H1 (cell line): ENCODE measurements around the gene LAMTOR4. TPM values are rescaled to one million over a fixed set of nuclear protein-coding genes. Genes with fewer than 3 reads are reported as not detected.
A peak's percentile ranks its signal among the peaks of the same experiment; 100 is the strongest.

Experiments
- CTCF ChIA-PET: fragments of 300-600 bp; sonication (Branson Sonifier 250); formaldehyde crosslinking; loops from one replicate; lab custom pipeline; 2021; ENCODE audit not compliant: partially characterized antibody; lab: Charles Lee
- POLR2A ChIA-PET: fragments of 300-600 bp; sonication (Branson Sonifier 250); formaldehyde crosslinking; loops from one replicate; lab custom pipeline; 2021; ENCODE audit warnings: inconsistent platforms; ENCODE audit not compliant: partially characterized antibody; lab: Charles Lee
- DNase-seq, 2 experiments: peaks; one replicate each; pipeline versions ENCODE4 v3.0.0 to v3.0.0-alpha.2; 2010 to 2022; ENCODE audit warnings: low spot score in 2 of 2, low read depth in 1 of 2, mixed read lengths in 1 of 2
- FAIRE-seq: peaks from 2 replicates; lab custom pipeline; 2011; peaks lifted over from hg19 to GRCh38; lab: Jason Lieb, UNC
- H2AFZ ChIP-seq: 2 replicates; pipeline ENCODE4 v1.8.1; 2012; ENCODE audit warnings: low read length, inconsistent platforms
- H2AK5ac ChIP-seq: 2 replicates; pipeline ENCODE4 v1.6.1; 2013; ENCODE audit warnings: low read depth, low read length
- H2BK120ac ChIP-seq: replicated peaks from 2 replicates; pipeline ENCODE3; 2013; ENCODE audit warnings: low read depth, low read length, inconsistent platforms
- H2BK12ac ChIP-seq: 2 replicates; pipeline ENCODE4 v1.6.1; 2013; ENCODE audit warnings: low read depth, low read length
- H2BK15ac ChIP-seq: 2 replicates; pipeline ENCODE4 v1.6.1; 2013; ENCODE audit warnings: low read length
- H2BK20ac ChIP-seq: 2 replicates; pipeline ENCODE4 v1.6.1; 2013; ENCODE audit warnings: low read length
- H2BK5ac ChIP-seq: 2 replicates; pipeline ENCODE4 v1.6.1; 2013; ENCODE audit warnings: low read depth, low read length
- H3K14ac ChIP-seq: 2 replicates; pipeline ENCODE4 v1.6.1; 2013; ENCODE audit warnings: inconsistent platforms; ENCODE audit not compliant: insufficient read length
- H3K18ac ChIP-seq: 2 replicates; pipeline ENCODE4 v1.6.1; 2013; ENCODE audit warnings: low read length; ENCODE audit errors: extremely low read depth
- H3K23ac ChIP-seq: 2 replicates; pipeline ENCODE4 v1.6.1; 2013; ENCODE audit warnings: inconsistent platforms; ENCODE audit not compliant: insufficient read length
- H3K23me2 ChIP-seq: 2 replicates; pipeline ENCODE4 v1.6.1; 2013; ENCODE audit warnings: low read depth, low read length
- H3K27ac ChIP-seq: 2 replicates; pipeline ENCODE4 v1.6.1; 2011; ENCODE audit warnings: low read depth, low read length, inconsistent platforms
- H3K27me3 ChIP-seq, 4 experiments: replicated peaks in 1 of 4; 1 replicate in 1 of 4; 2 replicates in 3 of 4; pipeline versions ENCODE4 v1.6.1 to v1.8.1; 2011 to 2013; ENCODE audit warnings: low read length in 3 of 4, mild to moderate bottlenecking in 3 of 4, inconsistent platforms in 2 of 4, mixed read lengths in 2 of 4, moderate library complexity in 1 of 4; ENCODE audit not compliant: control insufficient read depth in 3 of 4, insufficient read depth in 3 of 4; ENCODE audit errors: extremely low read depth in 1 of 4
- H3K36me3 ChIP-seq, 4 experiments: 2 replicates each; pipeline versions ENCODE4 v1.6.1 to v1.8.1; 2011 to 2013; ENCODE audit warnings: mild to moderate bottlenecking in 4 of 4, low read length in 3 of 4, moderate library complexity in 2 of 4, control low read depth in 1 of 4, inconsistent platforms in 1 of 4; ENCODE audit not compliant: insufficient read depth in 4 of 4, control insufficient read depth in 2 of 4
- H3K4ac ChIP-seq: replicated peaks from 2 replicates; pipeline ENCODE3; 2013; ENCODE audit warnings: low read length, low read depth, mixed read lengths, inconsistent platforms; ENCODE audit not compliant: insufficient read length
- H3K4me1 ChIP-seq, 4 experiments: replicated peaks in 1 of 4; 1 replicate in 1 of 4; 2 replicates in 3 of 4; pipeline versions ENCODE4 v1.6.1 to v1.8.1; 2011 to 2013; ENCODE audit warnings: low read length in 3 of 4, inconsistent platforms in 2 of 4, mixed read lengths in 1 of 4; ENCODE audit not compliant: insufficient read depth in 4 of 4, control insufficient read depth in 3 of 4
- H3K4me2 ChIP-seq, 2 experiments: 2 replicates each; pipeline versions ENCODE4 v1.6.1 to v1.8.1; 2011 to 2013; ENCODE audit warnings: low read depth in 2 of 2, low read length in 2 of 2, control low read depth in 1 of 2, inconsistent platforms in 1 of 2, mild to moderate bottlenecking in 1 of 2; ENCODE audit not compliant: insufficient read depth in 1 of 2
- H3K4me3 ChIP-seq, 4 experiments: fragments of 200-600, 300-600 bp in 1 of 4; sonication (generic), shearing (Covaris generic), sonication (Bioruptor Twin) in 1 of 4; 2 replicates each; pipeline versions ENCODE4 v1.5.1 to v1.8.1; 2011 to 2016; ENCODE audit warnings: low read length in 4 of 4, low read depth in 3 of 4, control low read depth in 2 of 4, inconsistent platforms in 2 of 4, mild to moderate bottlenecking in 2 of 4, mixed read lengths in 1 of 4, moderate library complexity in 1 of 4; ENCODE audit not compliant: insufficient read depth in 2 of 4; ENCODE audit errors: extremely low read depth in 1 of 4
- H3K56ac ChIP-seq: replicated peaks from 2 replicates; pipeline ENCODE3; 2013; ENCODE audit warnings: low read depth, mild to moderate bottlenecking, mixed read lengths, low read length, inconsistent platforms; ENCODE audit not compliant: insufficient read length
- H3K79me1 ChIP-seq: 2 replicates; pipeline ENCODE4 v1.6.1; 2013; ENCODE audit warnings: low read depth, low read length, control low read depth
- H3K79me2 ChIP-seq, 2 experiments: 2 replicates each; pipeline versions ENCODE4 v1.6.1 to v1.8.1; 2012 to 2013; ENCODE audit warnings: low read length in 2 of 2, mild to moderate bottlenecking in 2 of 2, inconsistent platforms in 1 of 2; ENCODE audit not compliant: insufficient read depth in 2 of 2, control insufficient read depth in 1 of 2
- H3K9ac ChIP-seq, 4 experiments: replicated peaks in 1 of 4; 1 replicate in 1 of 4; 2 replicates in 3 of 4; pipeline versions ENCODE4 v1.6.1 to v1.8.1; 2011 to 2013; ENCODE audit warnings: low read depth in 3 of 4, low read length in 3 of 4, control low read depth in 2 of 4, mild to moderate bottlenecking in 2 of 4, moderate library complexity in 2 of 4, inconsistent platforms in 1 of 4; ENCODE audit errors: extremely low read depth in 1 of 4
- H3K9me3 ChIP-seq, 2 experiments: 2 replicates each; pipeline versions ENCODE4 v1.6.1 to v1.8.1; 2012 to 2013; ENCODE audit warnings: mild to moderate bottlenecking in 2 of 2, moderate library complexity in 2 of 2, control low read depth in 1 of 2, inconsistent platforms in 1 of 2, low read depth in 1 of 2, low read length in 1 of 2, mixed read lengths in 1 of 2; ENCODE audit not compliant: insufficient read depth in 2 of 2
- H4K20me1 ChIP-seq, 2 experiments: replicated peaks in 1 of 2; 2 replicates each; pipeline versions ENCODE3 to v1.8.1; 2011 to 2013; ENCODE audit warnings: inconsistent platforms in 2 of 2, low read length in 2 of 2, mild to moderate bottlenecking in 1 of 2; ENCODE audit not compliant: insufficient read depth in 2 of 2, control insufficient read depth in 1 of 2
- H4K5ac ChIP-seq: 2 replicates; pipeline ENCODE4 v1.6.1; 2013; ENCODE audit warnings: low read length, low read depth, mixed read lengths, inconsistent platforms; ENCODE audit not compliant: insufficient read length
- H4K8ac ChIP-seq: 2 replicates; pipeline ENCODE4 v1.8.0; 2013; ENCODE audit warnings: mild to moderate bottlenecking, moderate library complexity, low read length, inconsistent platforms; ENCODE audit not compliant: insufficient read depth; ENCODE audit errors: extremely low read depth
- H4K91ac ChIP-seq: replicated peaks from 2 replicates; pipeline ENCODE3; 2013; ENCODE audit warnings: low read length, mixed read lengths, inconsistent platforms; ENCODE audit not compliant: insufficient read length
- MAFK ChIP-seq: IDR thresholded peaks from 2 replicates; pipeline ENCODE4 v1.6.1; 2012; ENCODE audit warnings: low read depth, mild to moderate bottlenecking, improper control_type of control experiment, low read length
- WGBS, 2 experiments: shearing (Covaris generic) in 1 of 2; methylation state at CpG; one replicate each; pipeline versions ENCODE4 v1.1.6 to v1.1.7; 2013 to 2015; ENCODE audit warnings: low lambda C conversion rate in 2 of 2, mixed read lengths in 2 of 2, inconsistent platforms in 1 of 2, low coverage in 1 of 2, missing lambda C conversion rate in 1 of 2; ENCODE audit not compliant: insufficient replicate concordance in 2 of 2, insufficient coverage in 1 of 2, insufficient read length in 1 of 2; ENCODE audit errors: extremely low coverage in 1 of 2, missing lambda C conversion rate in 1 of 2; 5-methylcytosine and 5-hydroxymethylcytosine counted together
- polyA plus RNA-seq, 7 experiments: library from polyadenylated mRNA; depleted of rRNA in 3 of 7; stranded (reverse) in 5 of 7; unstranded in 2 of 7; fragments of >200 nt in 5 of 7; fragments of 200-250 nt in 2 of 7; gene quantifications; 1 replicate in 5 of 7; 2 replicates in 1 of 7; 4 replicates in 1 of 7; pipeline versions ENCODE4 v1.2.1 to v1.2.3, GENCODE V29; 2011 to 2013; ENCODE audit warnings: missing spikeins in 2 of 7, mixed read lengths in 2 of 7
- total RNA-seq: library from RNA; stranded (reverse); fragmentation: NEBNext Ultra II Directional; extraction: Animal tissue kit (Norgen Biotek cat#: 25700); gene quantifications from 2 replicates; pipeline ENCODE4 v1.2.1, GENCODE V29; 2021

The LAMTOR4 gene
- total and polyA plus RNA-seq, 2 of the 8 experiments (the other 6 are each of a cell fraction or from before 2014, with no cell fraction given): 153 to 622 TPM

DNA sequence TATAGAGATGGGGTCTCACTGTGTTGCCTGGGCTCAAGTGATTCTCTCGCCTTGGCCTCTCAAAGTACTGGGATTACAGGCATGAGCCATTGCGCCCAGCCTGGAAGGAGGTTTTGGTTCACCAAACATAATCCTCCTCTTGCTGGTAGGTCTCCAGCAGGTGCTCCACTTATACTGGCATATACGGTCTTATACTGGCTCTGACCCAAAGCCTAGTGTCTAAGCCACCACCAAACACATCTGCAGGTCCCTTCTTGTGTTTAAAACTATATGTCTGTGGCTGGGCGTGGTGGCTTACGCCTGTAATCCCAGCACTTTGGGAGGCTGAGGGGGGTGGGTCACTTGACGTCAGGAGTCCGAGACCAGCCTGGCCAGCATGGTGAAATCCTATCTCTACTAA is 16.6 kb upstream of the LAMTOR4 start:
- no peak overlapping the region for H3K18ac ChIP-seq
- no peak overlapping the region for H3K56ac ChIP-seq
- H4K8ac ChIP-seq: no peak overlapping the region
- FAIRE-seq: no peak
- H3K79me1 ChIP-seq: no peaks in the 10 kb centered on the region
- no peak overlapping the region for H3K23ac ChIP-seq
- H3K4ac ChIP-seq: no peak overlapping the region
- 72% methylated on average over 7 of the region's 7 CpGs; no CpG with 5 or more reads in 1 of the 2 experiments for WGBS, 2 experiments
- H2BK15ac ChIP-seq: no peak overlapping the region
- H4K20me1 ChIP-seq: no peaks in the 10 kb centered on the region
- peaks cover 0 to 8% (median 0%) of the 10 kb centered on the region in 4 experiments; a peak in 2 of 7 replicates for H3K4me1 ChIP-seq
- no peak overlapping the region for H3K27ac ChIP-seq
- no peak overlapping the region for H3K9ac ChIP-seq
- no peak overlapping the region for H2AFZ ChIP-seq
- ChIA-PET POLR2A (interaction anchor here (0.5 to 3.3 kb wide), 17 partner anchors 9 to 86 kb away, joined by 3 to 14 read pairs (median 5); partner anchors contain the start of genes AP4M1, GAL3ST4, GPC2 and MCM7), CTCF (interaction anchor here (0.7 to 9.0 kb wide), 31 partner anchors 8 to 275 kb away, joined by 3 to 108 read pairs (median 8); partner anchors contain the start of genes AP4M1, GAL3ST4, LAMTOR4 and MCM7)
- H3K79me2 ChIP-seq: no peaks in the 10 kb centered on the region
- no peak overlapping the region for H2BK5ac ChIP-seq
- H2AK5ac ChIP-seq: no peak overlapping the region
- no peak overlapping the region for H4K91ac ChIP-seq
- H4K5ac ChIP-seq: no peak overlapping the region
- H3K23me2 ChIP-seq: peaks cover 8% of the 10 kb centered on the region; the same call in 1 of the 2 replicates
- no peak overlapping the region for H3K4me3 ChIP-seq
- DNase-seq: no peak
- H3K9me3 ChIP-seq: no peaks in the 10 kb centered on the region
- no peak overlapping the region for H2BK20ac ChIP-seq
- peaks cover 0 to 11% (median 0%) of the 10 kb centered on the region in 4 experiments; a peak in 2 of 7 replicates for H3K27me3 ChIP-seq
- H2BK12ac ChIP-seq: 0 out of 2 replicates have a peak overlapping the region, but pooled peaks have one; percentile 39
- H3K4me2 ChIP-seq: no peak overlapping the region
- no peak overlapping the region for H3K14ac ChIP-seq
- no peaks in the 10 kb centered on the region for H3K36me3 ChIP-seq
- no peak overlapping the region for H2BK120ac ChIP-seq
- no peak for TF ChIP-seq MAFK
